PFSK-1 (cell line): ENCODE data around the gene CLIC3.

Experiments
- FOXP2 ChIP-seq: optimal IDR thresholded peaks from 2 replicates; pipeline ENCODE3; 2011; ENCODE audit warnings: borderline replicate concordance, control low read depth, inconsistent platforms; ENCODE audit not compliant: insufficient read depth; ENCODE audit errors: extremely low read length, extremely low read depth
- POLR2AphosphoS5 ChIP-seq: IDR thresholded peaks from 2 replicates; pipeline ENCODE4 v1.6.1; 2012; ENCODE audit warnings: low read depth, mild to moderate bottlenecking, control low read depth, low read length, moderate library complexity
- REST ChIP-seq, 2 experiments: IDR thresholded peaks; 2 replicates each; pipeline versions ENCODE4 v1.6.1 to v1.8.0; 2011 to 2012; ENCODE audit warnings: low read depth in 2 of 2, low read length in 2 of 2, control low read depth in 1 of 2, inconsistent platforms in 1 of 2, mild to moderate bottlenecking in 1 of 2, moderate library complexity in 1 of 2; ENCODE audit not compliant: insufficient read depth in 1 of 2
- SIN3A ChIP-seq: IDR thresholded peaks from 2 replicates; pipeline ENCODE4 v1.6.1; 2012; ENCODE audit warnings: mild to moderate bottlenecking, low read length, moderate library complexity, borderline replicate concordance; ENCODE audit not compliant: insufficient read depth
- TAF1 ChIP-seq: IDR thresholded peaks from 2 replicates; pipeline ENCODE4 v1.6.1; 2012; ENCODE audit warnings: low read length, control low read depth, borderline replicate concordance; ENCODE audit not compliant: insufficient read depth

The CLIC3 gene

GRCh38 chr9:137021979-137022661 lies 25.8 kb upstream of the CLIC3 start:
- TF ChIP-seq POLR2AphosphoS5: no peak
- TF ChIP-seq FOXP2: no peak
- TF ChIP-seq REST (IDR thresholded peaks at IDR 0.05; ENCODE audit: insufficient read depth in 1 of 2, low read depth in 2 of 2, low read length in 2 of 2): peak in 1 of 2 experiments; percentile 38; a peak in 1 of 4 replicates

- TF ChIP-seq POLR2AphosphoS5 (no peak), SIN3A (no peak)
Observed at GRCh38 chr9:137021568-137021978, 25.2 kb upstream of the CLIC3 start.

- TF ChIP-seq REST (IDR thresholded peaks at IDR 0.05; ENCODE audit: insufficient read depth in 1 of 2, low read depth in 2 of 2, low read length in 2 of 2) (no peak), TAF1 (no peak), FOXP2 (no peak), SIN3A (no peak), POLR2AphosphoS5 (no peak)
Observed at GRCh38 chr9:137020771-137021567, 24.6 kb upstream of the CLIC3 start.

- TF ChIP-seq REST (IDR thresholded peaks at IDR 0.05; ENCODE audit: insufficient read depth in 1 of 2, low read depth in 2 of 2, low read length in 2 of 2): no peak
- TF ChIP-seq SIN3A: no peak
- TF ChIP-seq POLR2AphosphoS5: no peak
- TF ChIP-seq FOXP2: no peak
- no peak for TF ChIP-seq TAF1
Observed at GRCh38 chr9:137019891-137020683, 23.7 kb upstream of the CLIC3 start.

- TF ChIP-seq FOXP2: no peak
- no peak for TF ChIP-seq POLR2AphosphoS5
- no peak for TF ChIP-seq SIN3A
- no peak for TF ChIP-seq REST (IDR thresholded peaks at IDR 0.05; ENCODE audit: insufficient read depth in 1 of 2, low read depth in 2 of 2, low read length in 2 of 2)
- no peak for TF ChIP-seq TAF1
Observed at GRCh38 chr9:137018761-137019559, 22.6 kb upstream of the CLIC3 start.
